Naive thymus-derived CD4-positive, alpha-beta T cell (primary cell): ENCODE results near the gene TH. TPM values are rescaled to one million over a fixed set of nuclear protein-coding genes. Genes with fewer than 3 reads are reported as not detected.
"Not testable (repeated sequence)": the region's sequence is repeated elsewhere in the genome, so short reads cannot be mapped to it uniquely, and the experiment has no call there.

ENCODE experiments used
- ATAC-seq: fragments of 150-1000 bp; cut with Tn5 transposase; 2 replicates; pipeline ENCODE4 v1.10.0; 2021; ENCODE audit warnings: mild to moderate bottlenecking, moderate library complexity
- CTCF ChIA-PET: fragments of 350-600 bp; sonication (Branson Sonifier 250); formaldehyde crosslinking; loops from one replicate; lab custom pipeline; 2021; ENCODE audit warnings: antibody characterized with exemption; lab: Charles Lee
- POLR2A ChIA-PET: fragments of 350-600 bp; sonication (Branson Sonifier 250); formaldehyde crosslinking; loops from one replicate; lab custom pipeline; 2021; ENCODE audit warnings: antibody characterized with exemption, inconsistent platforms; lab: Charles Lee
- DNase-seq, 9 donors: peaks; one replicate each; pipeline versions ENCODE4 v3.0.0 to v3.0.0-alpha.2; 2020 to 2022; ENCODE audit warnings: mixed read lengths in 1 of 9
- H3K27ac ChIP-seq: one replicate; pipeline ENCODE4 v1.7.0; 2013; ENCODE audit warnings: mild to moderate bottlenecking, low read depth, low read length, moderate library complexity
- H3K27me3 ChIP-seq, 2 donors: one replicate each; pipeline ENCODE4 v1.7.0; 2013; ENCODE audit warnings: low read length in 2 of 2, mild to moderate bottlenecking in 2 of 2, moderate library complexity in 2 of 2; ENCODE audit not compliant: control insufficient read depth in 2 of 2, insufficient read depth in 2 of 2
- H3K36me3 ChIP-seq, 3 experiments: 1 replicate in 2 of 3; 2 replicates in 1 of 3; pipeline ENCODE4 v1.7.0; 2013; ENCODE audit warnings: low read length in 3 of 3, mild to moderate bottlenecking in 3 of 3, moderate library complexity in 1 of 3; ENCODE audit not compliant: insufficient read depth in 3 of 3, control insufficient read depth in 2 of 3
- H3K4me1 ChIP-seq, 2 donors: one replicate each; pipeline ENCODE4 v1.7.0; 2013; ENCODE audit warnings: low read length in 2 of 2, mild to moderate bottlenecking in 2 of 2, moderate library complexity in 1 of 2; ENCODE audit not compliant: control insufficient read depth in 2 of 2, insufficient read depth in 2 of 2
- H3K4me3 ChIP-seq: 2 replicates; pipeline ENCODE4 v1.7.0; 2013; ENCODE audit warnings: mild to moderate bottlenecking, low read length
- H3K9me3 ChIP-seq, 3 experiments: 1 replicate in 2 of 3; 2 replicates in 1 of 3; pipeline ENCODE4 v1.7.0; 2013; ENCODE audit warnings: low read length in 3 of 3; ENCODE audit not compliant: control insufficient read depth in 2 of 3
- H3K27ac Mint-ChIP-seq, 9 donors: one replicate each; pipeline ENCODE4 v1.8.0; 2020 to 2022; ENCODE audit warnings: mixed read lengths in 9 of 9, mild to moderate bottlenecking in 8 of 9, moderate library complexity in 5 of 9, inconsistent platforms in 2 of 9
- H3K27me3 Mint-ChIP-seq, 5 donors: one replicate each; pipeline ENCODE4 v1.8.0; 2021 to 2022; ENCODE audit warnings: mixed read lengths in 5 of 5, mild to moderate bottlenecking in 1 of 5
- H3K36me3 Mint-ChIP-seq, 5 donors: one replicate each; pipeline ENCODE4 v1.8.0; 2020 to 2022; ENCODE audit warnings: mixed read lengths in 5 of 5, mild to moderate bottlenecking in 3 of 5, inconsistent platforms in 1 of 5
- H3K4me1 Mint-ChIP-seq, 7 donors: one replicate each; pipeline ENCODE4 v1.8.0; 2020 to 2022; ENCODE audit warnings: mixed read lengths in 7 of 7, mild to moderate bottlenecking in 3 of 7, inconsistent platforms in 1 of 7
- H3K4me3 Mint-ChIP-seq, 10 donors: one replicate each; pipeline ENCODE4 v1.8.0; 2020 to 2022; ENCODE audit warnings: mild to moderate bottlenecking in 10 of 10, mixed read lengths in 10 of 10, moderate library complexity in 6 of 10, inconsistent platforms in 2 of 10
- H3K9me3 Mint-ChIP-seq, 11 donors: one replicate each; pipeline ENCODE4 v1.8.0; 2020 to 2022; ENCODE audit warnings: mixed read lengths in 11 of 11, mild to moderate bottlenecking in 4 of 11, inconsistent platforms in 1 of 11, moderate library complexity in 1 of 11
- intact Hi-C, 2 donors: fragments of 100-400 bp; cut with micrococcal nuclease; formaldehyde crosslinking; loops; one replicate each; pipeline ENCODE4 v1.15.1; 2023
- polyA plus RNA-seq, 2 donors: library from polyadenylated mRNA; unstranded; fragments of 300-500 nt; fragmentation: Illumina TruSeq; gene quantifications; one replicate each; pipeline ENCODE4 v1.2.3, GENCODE V29; 2021
- total RNA-seq, 6 experiments: library from RNA in 5 of 6; stranded (reverse) in 5 of 6; gene quantifications; 1 replicate in 5 of 6; 2 replicates in 1 of 6; pipeline ENCODE4 v1.2.3 and lab custom pipeline; 2021 to 2026

Gene TH
- total and polyA plus RNA-seq, 7 experiments from 2014 or later = not detected

GRCh38 chr11:2196970-2197770, 25.6 kb upstream of the TH start:
- no peak overlapping the region for H3K27ac ChIP-seq
- Mint-ChIP-seq H3K9me3 (peaks cover 0 to 10% (median 2%) of the 10 kb centered on the region in 11 donors), H3K36me3 (peaks cover 0 to 9% (median 0%) of the 10 kb centered on the region in 5 donors), H3K4me3 (no peak overlapping the region), H3K27me3 (peaks cover 4 to 13% (median 12%) of the 10 kb centered on the region in 5 donors), H3K27ac (peak overlapping the region in 2 of 9 donors; percentile 46 to 69), H3K4me1 (peaks cover 4 to 16% (median 12%) of the 10 kb centered on the region in 7 donors)
- peak; percentile 89 for ATAC-seq
- H3K36me3 ChIP-seq = no peaks in the 10 kb centered on the region
- no peak overlapping the region for H3K4me3 ChIP-seq
- no peaks in the 10 kb centered on the region for H3K27me3 ChIP-seq
- no peaks in the 10 kb centered on the region for H3K9me3 ChIP-seq
- intact Hi-C loops = loop anchor here (1.0 to 5.0 kb wide), 7 partner anchors 45 to 335 kb away; partner anchors contain the start of gene TSSC4 (in 1 of the 2)
- CTCF ChIA-PET = interaction anchor here (1.3 to 2.1 kb wide), 4 partner anchors 105 to 226 kb away, joined by 4 to 16 read pairs (median 5); partner anchors contain the start of genes C11orf21 and TSPAN32
- DNase-seq = peak; percentile 29 to 72 (median 62)
- H3K4me1 ChIP-seq = peaks cover 0 to 4% of the 10 kb centered on the region in 2 donors
- POLR2A ChIA-PET = no interaction called here

DNA sequence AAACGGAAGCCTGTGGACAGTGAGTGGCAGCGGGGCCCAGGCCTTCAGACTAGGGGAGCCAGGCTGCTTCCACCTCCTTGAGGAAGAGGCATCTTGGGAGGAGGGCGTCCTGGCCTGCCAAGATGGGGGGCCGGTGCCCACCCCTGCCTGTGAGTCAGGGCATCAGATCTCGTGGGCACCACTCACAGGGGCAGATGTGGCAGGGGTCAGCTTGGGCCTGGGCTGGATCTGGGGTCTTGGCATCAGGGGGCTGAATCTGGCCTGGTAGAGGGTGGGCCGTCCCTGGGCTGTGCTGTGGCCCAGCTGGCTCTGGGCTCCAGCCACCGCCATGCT, 24.1 kb upstream of the TH start:
- POLR2A ChIA-PET = no interaction called here
- H3K4me1 Mint-ChIP-seq = peaks cover 6 to 17% (median 13%) of the 10 kb centered on the region in 7 donors

GRCh38 chr11:2194877-2195755, 23.5 kb upstream of the TH start:
- Histone ChIP-seq H3K9me3 (no peaks in the 10 kb centered on the region), H3K27me3 (no peaks in the 10 kb centered on the region), H3K36me3 (no peaks in the 10 kb centered on the region), H3K4me3 (no peak overlapping the region), H3K27ac (no peak overlapping the region), H3K4me1 (peaks cover 0 to 4% of the 10 kb centered on the region in 2 donors)
- ChIA-PET POLR2A (no interaction called here), CTCF (interaction anchor here (0.6 to 2.0 kb wide), 6 partner anchors 102 to 343 kb away, joined by 3 to 11 read pairs (median 3); no protein-coding TSS in a partner anchor)
- ATAC-seq (no peak), DNase-seq (peak in 8 of 9 donors; percentile 19 to 65 (median 40))
- Mint-ChIP-seq H3K9me3 (peaks cover 0 to 3% (median 0%) of the 10 kb centered on the region in 11 donors), H3K27ac (no peak overlapping the region), H3K4me3 (no peak overlapping the region), H3K4me1 (peaks cover 6 to 22% (median 16%) of the 10 kb centered on the region in 7 donors), H3K27me3 (peaks cover 4 to 17% (median 13%) of the 10 kb centered on the region in 5 donors), H3K36me3 (no peaks in the 10 kb centered on the region)
- intact Hi-C loops = loop anchor here (5.0 kb wide), 2 partner anchors 47 to 337 kb away; no protein-coding TSS in a partner anchor

More for the DNA sequence above, 24.1 kb upstream of the TH start:
- CTCF ChIA-PET = no interaction called here
- Mint-ChIP-seq H3K27ac (no peak overlapping the region), H3K4me3 (no peak overlapping the region), H3K36me3 (peaks cover 0 to 4% (median 0%) of the 10 kb centered on the region in 5 donors), H3K9me3 (peaks cover 0 to 4% (median 0%) of the 10 kb centered on the region in 11 donors), H3K27me3 (peaks cover 4 to 13% (median 13%) of the 10 kb centered on the region in 5 donors)
- peaks cover 0 to 4% of the 10 kb centered on the region in 2 donors for H3K4me1 ChIP-seq
- H3K27me3 ChIP-seq = no peaks in the 10 kb centered on the region
- no peaks in the 10 kb centered on the region for H3K36me3 ChIP-seq
- no peak for ATAC-seq
- no peak for DNase-seq
- intact Hi-C loops = loop anchor here (5.0 kb wide), 2 partner anchors 47 to 337 kb away; no protein-coding TSS in a partner anchor
- no peak overlapping the region for H3K4me3 ChIP-seq
- no peaks in the 10 kb centered on the region for H3K9me3 ChIP-seq
- H3K27ac ChIP-seq = no peak overlapping the region

- ATAC-seq, DNase-seq, H3K9me3 ChIP-seq, H3K36me3 ChIP-seq, H3K27ac Mint-ChIP-seq, H3K27ac ChIP-seq, H3K4me1 ChIP-seq, H3K27me3 ChIP-seq, H3K4me3 Mint-ChIP-seq, POLR2A ChIA-PET, H3K4me3 ChIP-seq, H3K36me3 Mint-ChIP-seq, H3K9me3 Mint-ChIP-seq, intact Hi-C loops: not testable (repeated sequence)
- CTCF ChIA-PET = interaction anchor here (0.6 to 2.0 kb wide), 8 partner anchors 8 to 342 kb away, joined by 3 to 11 read pairs (median 3); no protein-coding TSS in a partner anchor
- Mint-ChIP-seq H3K27me3 (peaks cover 4 to 17% (median 13%) of the 10 kb centered on the region in 5 donors), H3K4me1 (peaks cover 6 to 22% (median 16%) of the 10 kb centered on the region in 7 donors)
Measured at GRCh38 chr11:2193888-2194595, 22.4 kb upstream of the TH start.

- Mint-ChIP-seq H3K4me3 (peak overlapping the region in 1 of 10 donors; percentile 30), H3K27ac (no peak overlapping the region), H3K36me3 (no peaks in the 10 kb centered on the region), H3K9me3 (peaks cover 0 to 3% (median 0%) of the 10 kb centered on the region in 11 donors), H3K4me1 (peaks cover 6 to 22% (median 16%) of the 10 kb centered on the region in 7 donors), H3K27me3 (peaks cover 4 to 17% (median 13%) of the 10 kb centered on the region in 5 donors)
- H3K4me3 ChIP-seq = no peak overlapping the region
- H3K9me3 ChIP-seq = no peaks in the 10 kb centered on the region
- ChIA-PET POLR2A (no interaction called here), CTCF (interaction anchor here (0.9 to 2.0 kb wide), 4 partner anchors 9 to 230 kb away, joined by 3 to 11 read pairs (median 4); no protein-coding TSS in a partner anchor)
- H3K27ac ChIP-seq = no peak overlapping the region
- DNase-seq (no peak), ATAC-seq (no peak)
- no peaks in the 10 kb centered on the region for H3K36me3 ChIP-seq
- peaks cover 0 to 4% of the 10 kb centered on the region in 2 donors for H3K4me1 ChIP-seq
- H3K27me3 ChIP-seq = no peaks in the 10 kb centered on the region
- intact Hi-C loops = no loop called here
Measured at GRCh38 chr11:2193099-2193887, 21.7 kb upstream of the TH start.
